ENCODE measurements around the gene GSK3B.

GSK3B gene

GRCh38 chr3:119817583-119818363, 276.5 kb downstream of the GSK3B start:
- no peak for DNase-seq (ENCODE audit: low read depth)

- DNase-seq (ENCODE audit: low read depth): no peak
These were observed 277.2 kb downstream of the GSK3B start for GRCh38 chr3:119817071-119817470.

- DNase-seq (ENCODE audit: low read depth): no peak
These were observed 278.5 kb downstream of the GSK3B start for GRCh38 chr3:119815716-119816115.

- DNase-seq (ENCODE audit: low read depth): no peak
These were observed 281.7 kb downstream of the GSK3B start for GRCh38 chr3:119812491-119813058.

- DNase-seq (ENCODE audit: low read depth): peak; percentile 39
These were observed 284.2 kb downstream of the GSK3B start for GRCh38 chr3:119810018-119810435.

GRCh38 chr3:119809249-119810017, 284.8 kb downstream of the GSK3B start:
- no peak for DNase-seq (ENCODE audit: low read depth)

- DNase-seq (ENCODE audit: low read depth): no peak
These were observed 285.4 kb downstream of the GSK3B start for GRCh38 chr3:119808843-119809242.

GRCh38 chr3:119808244-119808643, 286.0 kb downstream of the GSK3B start:
- DNase-seq (ENCODE audit: low read depth): no peak

GRCh38 chr3:119800844-119801243, 293.4 kb downstream of the GSK3B start:
- DNase-seq (ENCODE audit: low read depth): no peak

GRCh38 chr3:119796785-119797184, 297.5 kb downstream of the GSK3B start:
- no peak for DNase-seq (ENCODE audit: low read depth)

- DNase-seq (ENCODE audit: low read depth): no peak
These were observed 297.9 kb downstream of the GSK3B start for GRCh38 chr3:119796368-119796767.

- no peak for DNase-seq (ENCODE audit: low read depth)
These were observed 298.4 kb downstream of the GSK3B start for GRCh38 chr3:119795849-119796248.

- DNase-seq (ENCODE audit: low read depth): peak; percentile 25
These were observed 299.2 kb downstream of the GSK3B start for GRCh38 chr3:119794971-119795612.

GRCh38 chr3:119794401-119794800, 299.8 kb downstream of the GSK3B start:
- DNase-seq (ENCODE audit: low read depth): no peak

GRCh38 chr3:119792270-119792669, 302.0 kb downstream of the GSK3B start:
- DNase-seq (ENCODE audit: low read depth): no peak

- no peak for DNase-seq (ENCODE audit: low read depth)
These were observed 303.9 kb downstream of the GSK3B start for GRCh38 chr3:119790369-119790768.

GRCh38 chr3:119786409-119786808, 307.8 kb downstream of the GSK3B start:
- no peak for DNase-seq (ENCODE audit: low read depth)

- no peak for DNase-seq (ENCODE audit: low read depth)
These were observed 310.4 kb downstream of the GSK3B start for GRCh38 chr3:119783883-119784282.

GRCh38 chr3:119783255-119783654, 311.0 kb downstream of the GSK3B start:
- no peak for DNase-seq (ENCODE audit: low read depth)

- no peak for DNase-seq (ENCODE audit: low read depth)
These were observed 311.8 kb downstream of the GSK3B start for GRCh38 chr3:119782460-119782859.

- DNase-seq (ENCODE audit: low read depth): no peak
These were observed 312.7 kb downstream of the GSK3B start, which contains the start of gene NR1I2 for GRCh38 chr3:119781330-119782198. Gene NR1I2 (plus strand): TSS chr3:119782101.

Data from EH (cell line).